ENCODE results near the gene ARMS2.

ARMS2 gene

GRCh38 chr10:122468307-122468925 is 14.0 kb downstream of the ARMS2 start:
- no peak for TF ChIP-seq JUND (IDR thresholded peaks at IDR 0.05; ENCODE audit: low read depth)

GRCh38 chr10:122468926-122469781 is 14.7 kb downstream of the ARMS2 start:
- no peak for DNase-seq (ENCODE audit: low read depth in 1 of 2, low spot score in 1 of 2)
- in situ Hi-C loops (cut with HindIII; ENCODE audit: low pct_unique_long_range_greater_than_20kb, low sequenced_read_pairs) = no loop called here
- TF ChIP-seq JUND (IDR thresholded peaks at IDR 0.05; ENCODE audit: low read depth) = no peak

More at GRCh38 chr10:122468307-122468925, 14.0 kb downstream of the ARMS2 start:
- in situ Hi-C loops (cut with HindIII; ENCODE audit: low pct_unique_long_range_greater_than_20kb, low sequenced_read_pairs) = no loop called here
- no peak for DNase-seq (ENCODE audit: low read depth in 1 of 2, low spot score in 1 of 2)

DNA sequence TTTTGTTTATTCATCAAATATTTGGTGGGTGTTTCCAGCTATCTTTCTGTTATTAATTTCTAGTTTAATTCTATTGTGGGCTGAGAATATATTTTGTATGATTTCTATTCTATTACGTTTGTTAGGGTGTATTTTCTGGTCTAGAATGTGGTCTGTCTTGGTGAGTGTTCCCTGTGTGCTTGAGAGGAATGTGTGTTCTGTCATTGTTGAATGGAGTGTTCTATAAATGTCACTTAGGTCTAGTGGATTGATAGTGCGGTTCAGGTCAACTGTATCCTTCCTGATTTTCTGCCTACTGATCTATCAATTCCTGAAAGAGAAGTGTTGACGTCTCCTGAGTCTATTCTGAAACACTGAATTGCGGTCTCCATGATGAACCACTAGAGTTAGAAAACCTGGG is 15.4 kb downstream of the ARMS2 start:
- no peak for DNase-seq (ENCODE audit: low read depth in 1 of 2, low spot score in 1 of 2)
- in situ Hi-C loops (cut with HindIII; ENCODE audit: low pct_unique_long_range_greater_than_20kb, low sequenced_read_pairs) = no loop called here
- TF ChIP-seq JUND (IDR thresholded peaks at IDR 0.05; ENCODE audit: low read depth) = no peak

- DNase-seq (ENCODE audit: low read depth in 1 of 2, low spot score in 1 of 2) = no peak
- TF ChIP-seq JUND (IDR thresholded peaks at IDR 0.05; ENCODE audit: low read depth) = no peak
- in situ Hi-C loops (cut with HindIII; ENCODE audit: low pct_unique_long_range_greater_than_20kb, low sequenced_read_pairs) = no loop called here
These were observed 17.2 kb downstream of the ARMS2 start for GRCh38 chr10:122471531-122472177.

GRCh38 chr10:122473116-122473515 is 18.7 kb downstream of the ARMS2 start:
- DNase-seq (ENCODE audit: low read depth in 1 of 2, low spot score in 1 of 2) = no peak
- in situ Hi-C loops (cut with HindIII; ENCODE audit: low pct_unique_long_range_greater_than_20kb, low sequenced_read_pairs) = no loop called here
- no peak for TF ChIP-seq JUND (IDR thresholded peaks at IDR 0.05; ENCODE audit: low read depth)

DNA sequence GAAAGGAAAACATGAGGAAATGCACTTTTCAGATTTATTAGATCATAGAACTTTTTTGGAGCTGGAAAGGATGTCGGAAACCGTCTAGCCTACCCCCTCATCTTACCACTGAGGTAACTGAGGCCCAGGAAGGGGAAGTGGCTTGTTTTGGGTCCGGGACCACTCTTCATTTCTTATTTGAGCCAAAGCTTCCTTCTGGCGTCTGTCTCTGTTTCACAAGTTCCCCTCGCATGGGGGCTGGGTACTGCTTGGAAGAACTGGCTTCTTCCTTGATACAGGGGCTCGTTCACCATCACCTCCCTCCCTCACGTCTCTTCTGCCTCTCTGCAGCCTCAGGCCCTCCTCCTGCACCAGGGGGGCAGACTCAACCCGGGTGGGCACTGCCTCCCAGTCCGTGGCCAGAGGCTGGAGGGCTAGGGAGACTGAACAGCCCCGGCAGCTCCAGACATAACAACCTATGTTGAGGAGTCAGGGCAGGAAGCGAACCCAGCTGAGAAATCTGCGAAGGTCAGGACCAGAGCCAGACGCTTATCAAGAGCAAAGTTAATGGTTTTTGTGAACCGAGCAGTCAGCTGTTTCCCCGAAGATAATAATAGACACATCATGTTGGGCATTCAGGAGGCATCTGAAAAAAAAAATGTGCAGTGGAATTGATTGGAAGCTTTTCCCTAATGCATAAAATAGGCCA is 19.8 kb downstream of the ARMS2 start:
- DNase-seq (ENCODE audit: low read depth in 1 of 2, low spot score in 1 of 2) = no peak
- TF ChIP-seq JUND (IDR thresholded peaks at IDR 0.05; ENCODE audit: low read depth) = no peak
- in situ Hi-C loops (cut with HindIII; ENCODE audit: low pct_unique_long_range_greater_than_20kb, low sequenced_read_pairs) = no loop called here

GRCh38 chr10:122475100-122475499 is 20.6 kb downstream of the ARMS2 start:
- in situ Hi-C loops (cut with HindIII; ENCODE audit: low pct_unique_long_range_greater_than_20kb, low sequenced_read_pairs) = no loop called here
- TF ChIP-seq JUND (IDR thresholded peaks at IDR 0.05; ENCODE audit: low read depth) = no peak
- DNase-seq (ENCODE audit: low read depth in 1 of 2, low spot score in 1 of 2) = no peak

DNA sequence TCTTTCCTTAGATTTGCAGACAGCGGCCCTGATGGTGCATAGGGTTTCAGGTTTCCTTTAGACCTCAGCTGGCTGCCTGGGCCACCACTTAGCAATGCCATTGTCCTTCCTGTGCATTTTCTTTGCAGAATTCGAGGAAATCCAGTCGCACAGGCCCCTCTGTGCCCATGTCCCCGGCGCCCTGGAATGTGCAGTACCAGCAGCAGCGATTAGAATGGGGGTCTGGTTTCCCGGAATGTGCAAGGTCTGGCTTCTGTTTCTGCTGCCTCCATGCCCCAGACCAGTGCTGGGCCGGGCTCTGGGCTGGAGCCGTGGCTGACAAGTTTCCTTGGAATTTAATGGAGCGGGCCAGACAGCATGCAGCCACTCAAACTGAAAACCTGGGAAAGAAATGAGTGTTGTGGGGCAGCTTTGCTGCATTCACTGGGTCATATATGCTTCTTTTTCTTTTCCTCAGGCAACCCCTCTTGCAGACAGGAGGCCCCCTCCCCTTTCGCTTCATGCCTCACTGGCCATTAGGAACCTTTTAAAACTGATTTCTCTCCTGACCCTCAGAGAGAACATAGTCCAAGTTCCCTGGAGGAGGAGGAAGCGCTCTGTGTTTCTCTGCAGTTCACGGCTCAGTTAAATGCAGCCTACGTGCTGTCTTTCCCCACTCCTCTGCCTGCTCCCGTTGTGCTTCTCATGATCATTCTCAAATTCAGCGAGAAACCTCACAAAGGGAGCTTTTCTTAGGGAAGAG is 21.3 kb downstream of the ARMS2 start:
- DNase-seq (ENCODE audit: low read depth in 1 of 2, low spot score in 1 of 2) = no peak
- no peak for TF ChIP-seq JUND (IDR thresholded peaks at IDR 0.05; ENCODE audit: low read depth)
- in situ Hi-C loops (cut with HindIII; ENCODE audit: low pct_unique_long_range_greater_than_20kb, low sequenced_read_pairs) = no loop called here

- peak in 1 of 2 experiments; percentile 22 for DNase-seq (ENCODE audit: low read depth in 1 of 2, low spot score in 1 of 2)
- TF ChIP-seq JUND (IDR thresholded peaks at IDR 0.05; ENCODE audit: low read depth) = no peak
- in situ Hi-C loops (cut with HindIII; ENCODE audit: low pct_unique_long_range_greater_than_20kb, low sequenced_read_pairs) = no loop called here
These were observed 21.9 kb downstream of the ARMS2 start for GRCh38 chr10:122476333-122476695.

- TF ChIP-seq JUND (IDR thresholded peaks at IDR 0.05; ENCODE audit: low read depth) = no peak
These were observed 23.0 kb downstream of the ARMS2 start for GRCh38 chr10:122477436-122477835.

GRCh38 chr10:122478971-122479370 is 24.5 kb downstream of the ARMS2 start:
- TF ChIP-seq JUND (IDR thresholded peaks at IDR 0.05; ENCODE audit: low read depth) = no peak
- in situ Hi-C loops (cut with HindIII; ENCODE audit: low pct_unique_long_range_greater_than_20kb, low sequenced_read_pairs) = no loop called here
- no peak for DNase-seq (ENCODE audit: low read depth in 1 of 2, low spot score in 1 of 2)

More at GRCh38 chr10:122477436-122477835, 23.0 kb downstream of the ARMS2 start:
- in situ Hi-C loops (cut with HindIII; ENCODE audit: low pct_unique_long_range_greater_than_20kb, low sequenced_read_pairs) = no loop called here
- DNase-seq (ENCODE audit: low read depth in 1 of 2, low spot score in 1 of 2) = no peak
